NK-92 treated with Interleukin-12 subunit alpha and Interleukin-12 subunit beta, amount 100 ng/mL, for 24 hours (cell line): ENCODE measurements around the gene AGFG2.

Experiments used
- DNase-seq: peaks from one replicate; lab custom pipeline; 2025; lab: John Stamatoyannopoulos, UW

The AGFG2 gene

DNA sequence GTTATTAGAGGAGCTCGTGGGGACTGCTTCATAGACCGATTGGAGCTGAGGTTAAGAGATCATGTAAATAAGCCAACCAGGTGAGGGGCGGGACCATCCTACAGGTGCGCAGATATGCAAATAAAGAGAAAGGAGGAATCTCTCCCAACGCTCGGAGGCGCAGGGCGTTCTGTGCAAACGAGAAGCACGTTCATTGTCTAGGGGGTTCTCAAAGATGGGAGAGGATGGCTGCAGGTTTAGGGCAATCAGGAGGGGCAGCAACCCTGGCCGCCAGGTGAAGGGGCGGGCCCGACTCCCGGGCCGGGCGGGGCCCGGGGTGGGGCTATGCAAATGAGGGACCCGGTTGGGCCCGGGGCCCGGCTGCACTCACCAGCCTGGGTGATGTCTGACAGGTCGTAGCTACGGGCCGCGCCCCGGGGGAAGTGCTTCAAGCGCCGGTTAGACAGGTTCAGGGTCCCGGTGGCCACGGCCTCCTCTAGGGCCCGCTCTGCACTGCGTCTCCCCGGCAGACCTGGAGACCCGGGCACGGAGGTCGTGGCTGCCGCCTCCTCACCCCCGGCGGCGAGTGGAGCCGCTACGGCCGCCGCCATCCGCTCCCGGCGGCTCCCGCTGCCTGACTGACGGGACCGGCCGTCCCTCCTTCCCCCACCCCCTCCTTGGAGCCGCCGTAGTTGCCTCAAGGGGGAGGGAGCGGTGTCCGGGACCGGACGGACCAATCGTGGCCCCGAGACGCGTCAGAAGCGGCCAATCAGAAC lies 46.7 kb downstream of the AGFG2 start, which contains the start of gene LRCH4:
TSS of gene LRCH4 (minus strand) at position 619 of the 755 bp plus-strand sequence. CDS start at position 590, 29 bp downstream.
- DNase-seq = peak; percentile 53

DNA sequence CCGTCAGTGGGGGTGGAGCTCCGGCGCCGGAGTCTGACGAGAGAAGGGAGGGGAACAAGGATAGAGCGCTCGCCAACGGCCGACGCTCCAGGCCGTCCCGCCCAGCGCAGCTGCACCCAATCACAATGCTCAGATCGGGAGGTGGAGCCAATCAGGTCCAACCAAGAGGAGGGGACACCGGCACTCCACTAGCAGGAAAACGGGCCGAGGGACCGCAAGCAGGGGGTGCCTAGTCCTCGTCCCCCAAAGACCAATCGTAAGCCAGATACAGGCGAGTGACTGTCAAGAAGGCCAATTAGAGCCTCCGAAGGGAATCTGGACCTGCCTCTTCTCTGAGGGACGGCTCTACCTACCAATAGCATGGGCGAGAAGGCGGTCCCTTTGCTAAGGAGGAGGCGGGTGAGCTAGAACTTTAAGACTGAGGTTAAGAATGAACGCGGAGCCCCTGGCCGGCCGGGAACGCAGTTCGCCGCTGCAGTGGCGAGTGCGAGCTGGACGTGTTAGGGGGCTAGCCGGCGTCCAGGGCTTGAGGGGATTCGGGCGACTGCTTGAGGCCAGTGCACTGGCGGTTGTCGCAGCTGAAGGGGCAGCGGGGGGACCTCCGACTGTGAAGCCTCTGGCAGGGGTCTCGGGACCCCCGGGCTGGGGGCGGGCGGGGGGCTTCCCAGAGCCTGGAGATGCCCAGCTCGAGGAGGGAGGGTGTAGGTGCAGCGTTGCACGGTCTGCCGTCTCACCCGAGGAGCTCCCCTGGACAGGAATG lies 47.4 kb downstream of the AGFG2 start, which contains the start of gene FBXO24:
TSS of gene FBXO24 (plus strand) at position 63 of the 760 bp plus-strand sequence. CDS start at position 361, 298 bp downstream.
- peak; percentile 100 for DNase-seq

DNA sequence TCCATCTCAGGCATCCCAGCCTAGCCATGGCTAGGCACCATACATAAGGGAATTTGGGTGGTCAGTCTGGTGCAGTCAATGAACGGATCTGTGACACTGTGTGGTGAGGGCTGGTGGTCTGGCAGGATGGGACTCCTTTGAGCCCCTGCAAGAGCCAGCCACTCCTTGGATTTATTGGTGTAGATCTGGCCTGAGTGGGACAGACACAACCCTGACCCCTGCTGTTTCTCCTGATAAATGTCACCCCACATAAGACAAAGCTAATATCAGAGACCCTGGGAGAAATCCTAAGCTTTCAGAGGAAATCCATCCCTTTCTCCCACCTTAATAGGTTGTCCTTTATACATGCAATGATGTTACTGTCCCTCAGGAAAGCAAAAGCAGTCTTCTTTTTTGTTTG lies 49.4 kb downstream of the AGFG2 start:
- DNase-seq = no peak

DNA sequence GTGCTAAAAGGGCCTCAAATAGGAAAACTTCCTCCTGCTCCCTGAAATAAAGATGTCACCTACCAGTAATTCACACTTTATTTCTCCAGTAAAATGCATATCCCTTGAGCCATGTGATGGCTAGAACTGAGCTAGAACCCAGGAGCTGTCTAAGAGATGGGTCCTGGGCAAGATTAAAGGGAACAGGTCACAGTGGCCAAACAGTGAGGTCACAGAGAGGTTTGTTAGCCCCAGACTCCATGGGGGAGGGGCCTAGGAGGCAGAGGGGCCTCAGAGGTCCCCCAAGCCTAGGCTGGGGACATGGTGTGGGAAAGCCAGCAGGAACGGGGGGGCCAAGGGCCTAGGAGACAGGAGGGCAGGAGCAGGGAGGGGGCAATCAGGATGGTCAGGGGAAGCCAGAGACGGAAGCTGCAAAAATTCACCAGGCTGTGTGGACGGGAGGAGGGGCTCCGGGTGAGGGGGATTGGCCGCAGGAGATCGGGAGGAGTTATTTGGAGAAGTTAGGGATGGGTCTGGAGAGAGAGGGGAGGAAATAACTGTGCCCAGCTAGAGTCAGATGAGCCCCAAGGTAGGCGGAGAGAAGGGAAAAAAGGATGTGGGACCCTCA lies 50.4 kb downstream of the AGFG2 start:
- no peak for DNase-seq

DNA sequence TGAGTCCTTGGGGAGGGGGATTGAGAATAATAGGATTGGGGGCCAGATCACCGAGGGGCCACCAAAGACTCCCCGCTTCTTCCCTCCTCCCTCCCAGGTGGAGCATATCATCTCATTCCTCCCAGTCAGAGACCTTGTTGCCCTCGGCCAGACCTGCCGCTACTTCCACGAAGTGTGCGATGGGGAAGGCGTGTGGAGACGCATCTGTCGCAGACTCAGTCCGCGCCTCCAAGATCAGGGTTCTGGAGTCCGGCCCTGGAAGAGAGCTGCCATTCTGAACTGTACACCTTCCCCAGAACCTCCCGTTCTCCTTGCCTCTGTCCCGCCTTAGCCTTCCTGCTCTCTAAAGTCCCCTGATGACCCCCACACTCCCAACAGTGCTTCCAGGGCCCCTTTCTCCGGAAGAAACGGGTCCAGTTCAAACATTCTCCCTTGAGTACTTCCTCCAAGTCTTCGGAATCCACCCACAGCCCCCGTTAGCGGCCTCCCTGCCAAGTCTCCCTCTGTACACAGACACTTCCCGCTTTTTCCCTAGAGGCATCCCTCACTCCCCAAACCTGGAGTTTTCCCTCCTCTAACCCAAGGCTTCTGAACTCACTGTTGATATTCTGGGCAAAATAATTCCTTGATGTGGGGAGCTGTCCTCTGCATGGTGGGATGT lies 51.2 kb downstream of the AGFG2 start:
- DNase-seq = no peak

DNA sequence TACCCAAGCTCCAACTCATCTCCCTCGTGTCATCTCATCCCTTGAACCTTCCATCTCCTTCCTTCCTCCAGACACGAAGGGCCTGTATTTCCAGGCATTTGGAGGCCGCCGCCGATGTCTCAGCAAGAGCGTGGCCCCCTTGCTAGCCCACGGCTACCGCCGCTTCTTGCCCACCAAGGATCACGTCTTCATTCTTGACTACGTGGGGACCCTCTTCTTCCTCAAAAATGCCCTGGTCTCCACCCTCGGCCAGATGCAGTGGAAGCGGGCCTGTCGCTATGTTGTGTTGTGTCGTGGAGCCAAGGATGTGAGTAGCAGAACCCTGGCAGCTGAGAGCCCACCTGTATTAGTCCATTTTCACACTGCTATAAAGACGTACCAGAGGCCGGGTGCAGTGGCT lies 52.6 kb downstream of the AGFG2 start:
- DNase-seq = no peak

DNA sequence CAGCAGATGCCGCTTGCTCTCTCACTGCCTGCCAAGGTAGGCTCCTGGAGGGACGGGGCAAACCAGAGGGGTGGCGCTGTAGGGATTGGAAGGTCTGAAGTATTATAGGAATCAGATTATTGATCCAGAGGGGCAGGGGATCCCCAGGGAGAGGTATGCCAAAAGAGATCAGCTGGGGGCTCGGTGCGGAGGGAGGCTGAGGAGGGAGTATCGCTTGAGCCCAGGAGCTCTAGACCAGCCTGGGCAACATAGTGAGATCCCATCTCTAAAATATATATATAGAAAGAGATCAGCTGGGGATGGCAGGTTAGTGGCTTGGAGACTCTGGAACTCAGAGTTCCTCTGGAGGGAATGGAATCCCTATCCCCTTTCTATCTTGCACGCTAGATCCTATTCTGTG lies 56.2 kb downstream of the AGFG2 start:
- no peak for DNase-seq

DNA sequence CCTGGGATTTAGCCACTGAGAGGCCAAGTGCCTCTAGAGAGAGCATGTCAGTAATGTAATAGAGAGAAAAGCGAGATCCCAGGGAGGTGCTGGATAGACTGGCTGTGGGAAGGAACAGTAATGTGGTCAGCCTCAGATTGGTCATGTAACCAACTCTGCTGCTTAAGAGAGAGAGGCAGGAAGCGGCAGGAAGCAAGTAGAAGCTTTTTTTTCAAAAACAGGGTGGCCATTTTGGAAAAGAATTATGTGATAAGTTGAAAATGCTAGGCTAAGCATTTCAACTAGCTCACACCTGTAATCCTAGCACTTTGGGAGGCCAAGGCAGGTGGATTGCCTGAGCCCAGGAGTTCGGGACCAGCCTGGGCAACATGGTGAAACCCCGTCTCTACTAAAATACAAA lies 59.4 kb downstream of the AGFG2 start:
- no peak for DNase-seq

DNA sequence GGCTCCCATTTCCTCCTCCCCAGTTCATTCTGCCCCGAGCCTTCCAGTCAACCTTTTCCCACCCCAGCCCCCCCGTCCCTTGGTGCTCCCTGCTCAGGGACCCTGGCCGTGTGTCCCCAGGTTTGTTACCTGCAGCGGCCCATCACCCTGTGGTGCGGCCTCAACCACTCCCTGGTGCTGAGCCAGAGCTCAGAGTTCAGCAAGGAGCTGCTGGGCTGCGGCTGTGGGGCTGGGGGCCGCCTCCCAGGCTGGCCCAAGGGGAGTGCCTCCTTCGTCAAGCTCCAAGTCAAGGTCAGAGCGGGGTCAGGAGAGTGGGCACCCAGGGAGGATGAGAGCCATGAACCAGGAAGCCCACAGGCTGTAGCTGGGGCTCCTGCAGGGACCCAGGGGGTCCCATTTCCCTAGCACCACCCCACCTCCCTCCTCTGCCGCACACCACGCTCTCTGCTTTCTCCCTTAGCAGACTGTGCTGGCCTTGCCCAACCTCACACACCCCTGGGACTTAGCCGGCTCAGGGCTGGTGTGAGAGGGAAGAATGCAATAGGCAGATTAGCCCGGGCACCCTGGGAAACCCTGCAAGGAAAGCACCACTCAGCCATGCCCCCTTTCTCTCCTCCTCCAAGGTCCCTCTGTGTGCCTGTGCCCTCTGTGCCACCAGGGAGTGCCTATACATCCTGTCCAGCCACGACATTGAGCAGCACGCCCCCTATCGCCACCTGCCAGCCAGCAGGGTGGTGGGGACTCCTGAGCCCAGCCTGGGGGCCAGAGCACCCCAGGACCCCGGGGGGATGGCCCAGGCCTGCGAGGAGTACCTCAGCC lies 61.1 kb downstream of the AGFG2 start:
- no peak for DNase-seq

DNA sequence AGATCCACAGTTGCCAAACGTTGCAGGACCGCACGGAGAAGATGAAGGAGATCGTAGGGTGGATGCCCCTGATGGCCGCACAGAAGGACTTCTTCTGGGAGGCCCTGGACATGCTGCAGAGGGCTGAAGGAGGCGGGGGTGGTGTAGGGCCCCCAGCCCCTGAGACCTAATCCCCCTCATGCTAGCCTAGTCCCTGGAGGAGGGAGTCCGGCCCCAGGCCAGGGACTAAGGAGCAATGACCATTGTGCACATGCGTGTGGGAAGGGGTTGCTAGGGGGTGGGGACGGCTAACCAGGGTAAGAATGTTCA lies 61.7 kb downstream of the AGFG2 start:
- no peak for DNase-seq

DNA sequence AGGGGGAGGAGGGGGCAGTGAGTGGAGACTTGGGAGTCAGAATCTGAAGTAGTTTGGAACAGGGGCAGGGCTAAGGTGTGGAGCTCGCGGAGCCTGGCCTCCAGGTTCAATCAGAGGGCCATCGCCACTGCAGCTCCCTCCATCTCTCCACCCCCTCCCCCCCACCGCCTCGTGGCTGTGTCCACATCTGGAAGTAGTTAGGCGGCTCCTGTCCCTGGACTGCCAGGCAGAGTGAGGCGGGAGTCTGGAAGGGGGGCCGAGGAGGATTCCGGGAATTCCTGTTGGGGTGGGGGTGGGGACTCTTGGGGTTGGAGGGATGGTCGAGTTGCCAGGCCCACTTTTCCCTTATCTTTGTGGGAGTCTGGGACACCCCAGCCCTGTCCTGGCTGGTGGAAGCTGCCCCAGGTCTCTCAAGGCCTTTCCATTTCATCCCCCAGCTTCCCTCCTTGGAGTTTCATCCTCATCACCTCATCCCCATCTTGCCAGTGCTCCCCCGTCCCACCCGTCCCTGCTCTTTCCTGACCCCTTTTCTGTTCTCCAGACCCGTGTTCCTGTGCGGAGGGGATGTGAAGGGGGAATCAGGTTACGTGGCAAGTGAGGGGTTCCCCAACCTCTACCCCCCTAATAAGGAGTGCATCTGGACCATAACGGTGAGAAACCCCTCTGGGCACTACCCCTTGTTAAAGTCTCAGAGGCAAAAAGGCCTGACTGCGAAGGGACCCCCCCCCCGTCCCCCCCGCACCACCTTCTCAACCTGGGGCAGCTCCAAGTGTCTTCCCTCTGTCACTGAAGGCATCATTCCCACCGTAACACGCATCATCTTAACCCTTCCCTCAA lies 64.1 kb downstream of the AGFG2 start:
- DNase-seq = no peak

DNA sequence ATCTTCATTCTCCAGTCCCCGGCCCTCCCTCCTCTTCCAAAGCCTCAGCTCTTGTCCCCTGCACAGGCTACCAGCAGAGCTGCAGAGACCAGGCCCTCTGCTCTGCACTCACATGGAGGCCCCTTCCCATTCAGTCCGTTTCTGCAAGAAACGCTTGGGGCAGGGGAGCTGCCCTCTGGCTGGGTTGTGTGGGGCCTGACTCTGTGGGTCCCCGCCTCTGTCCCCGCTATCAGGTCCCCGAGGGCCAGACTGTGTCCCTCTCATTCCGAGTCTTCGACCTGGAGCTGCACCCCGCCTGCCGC lies 64.7 kb downstream of the AGFG2 start:
- DNase-seq = no peak

DNA sequence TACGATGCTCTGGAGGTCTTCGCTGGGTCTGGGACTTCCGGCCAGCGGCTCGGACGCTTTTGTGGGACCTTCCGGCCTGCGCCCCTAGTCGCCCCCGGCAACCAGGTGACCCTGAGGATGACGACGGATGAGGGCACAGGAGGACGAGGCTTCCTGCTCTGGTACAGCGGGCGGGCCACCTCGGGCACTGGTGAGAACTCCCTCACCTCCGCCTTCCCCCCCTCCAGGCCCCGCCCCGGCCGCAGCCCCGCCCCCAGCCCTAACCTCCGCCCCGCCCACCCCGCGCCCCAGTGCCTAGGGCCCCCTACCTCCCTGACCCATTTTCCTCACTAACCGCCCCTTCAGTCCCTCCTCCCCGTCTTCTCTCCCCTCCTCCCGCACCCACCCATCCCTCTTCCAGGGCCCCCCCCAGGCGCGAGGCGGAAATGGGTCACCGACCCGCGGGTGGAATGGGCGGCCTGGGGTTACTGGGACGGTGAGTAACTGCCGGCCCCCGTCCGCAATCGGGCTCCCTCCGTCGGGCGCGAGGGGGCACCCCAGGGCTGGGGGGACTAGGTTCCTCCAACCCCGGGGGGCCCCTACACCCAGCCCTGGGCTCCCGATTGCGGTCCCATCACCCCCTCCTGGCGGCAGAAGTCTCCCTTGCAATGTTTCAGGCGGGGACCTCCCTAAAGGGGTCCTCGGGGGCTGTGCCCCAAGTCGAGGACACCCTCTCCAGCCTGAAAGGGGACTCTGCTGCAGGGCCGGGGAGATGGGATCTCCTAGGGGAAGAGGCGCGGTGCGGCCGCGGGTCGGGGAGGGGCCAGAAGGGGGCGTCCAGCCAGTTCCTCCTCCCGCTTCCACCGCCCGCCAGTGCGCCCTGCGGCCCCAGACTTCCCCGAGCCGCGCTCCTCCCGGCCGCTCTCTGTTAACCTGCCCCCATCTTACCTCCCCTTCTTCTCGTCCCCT lies 65.3 kb downstream of the AGFG2 start:
- DNase-seq = peak; percentile 97

DNA sequence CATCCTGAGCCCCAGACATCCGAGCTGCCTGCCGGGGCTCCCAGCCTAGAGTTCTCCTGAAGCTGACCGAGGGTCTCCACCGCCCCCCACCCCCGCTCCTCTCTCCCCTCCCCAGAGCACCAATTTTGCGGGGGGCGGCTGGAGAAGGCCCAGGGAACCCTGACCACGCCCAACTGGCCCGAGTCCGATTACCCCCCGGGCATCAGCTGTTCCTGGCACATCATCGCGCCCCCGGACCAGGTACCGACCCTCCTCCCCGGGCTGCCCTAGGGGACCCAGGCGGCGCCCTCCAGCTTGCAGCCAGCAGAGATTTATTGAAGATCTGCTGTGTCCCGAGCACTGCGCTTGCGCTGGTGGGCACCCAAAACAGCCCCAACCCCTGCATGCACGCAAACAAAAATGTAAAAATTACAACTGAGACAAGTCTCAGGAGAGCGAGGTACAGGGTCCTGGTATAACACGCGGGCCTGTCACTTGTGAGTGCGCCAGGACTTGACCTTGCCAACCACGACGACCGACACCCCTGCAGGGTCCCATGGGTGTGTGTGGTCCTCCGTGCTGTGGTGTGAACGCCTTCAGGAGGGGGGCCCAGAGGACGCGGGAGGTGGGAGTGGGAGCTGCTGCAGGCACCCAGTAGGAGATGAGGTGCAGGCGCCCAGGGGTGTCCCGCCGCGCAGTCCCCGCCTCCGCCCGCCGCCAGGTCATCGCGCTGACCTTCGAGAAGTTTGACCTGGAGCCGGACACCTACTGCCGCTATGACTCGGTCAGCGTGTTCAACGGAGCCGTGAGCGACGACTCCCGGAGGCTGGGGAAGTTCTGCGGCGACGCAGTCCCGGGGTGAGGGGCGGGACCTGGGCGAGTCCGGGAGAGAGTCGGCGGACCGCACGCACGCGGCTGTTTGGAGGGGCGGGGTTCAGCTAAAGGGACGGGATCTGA lies 66.2 kb downstream of the AGFG2 start:
- no peak for DNase-seq

DNA sequence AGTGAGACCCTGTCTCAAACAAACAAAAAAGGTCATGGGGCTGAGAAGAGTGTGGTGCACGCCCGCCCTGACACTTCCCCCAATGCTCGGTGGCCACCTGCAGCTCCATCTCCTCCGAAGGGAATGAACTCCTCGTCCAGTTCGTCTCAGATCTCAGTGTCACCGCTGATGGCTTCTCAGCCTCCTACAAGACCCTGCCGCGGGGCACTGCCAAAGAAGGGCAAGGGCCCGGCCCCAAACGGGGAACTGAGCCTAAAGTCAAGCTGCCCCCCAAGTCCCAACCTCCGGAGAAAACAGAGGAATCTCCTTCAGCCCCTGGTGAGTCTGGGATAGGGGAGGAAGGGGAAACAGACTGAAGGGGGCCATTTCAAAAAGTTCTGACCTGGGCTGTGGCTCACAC lies 67.3 kb downstream of the AGFG2 start:
- no peak for DNase-seq

DNA sequence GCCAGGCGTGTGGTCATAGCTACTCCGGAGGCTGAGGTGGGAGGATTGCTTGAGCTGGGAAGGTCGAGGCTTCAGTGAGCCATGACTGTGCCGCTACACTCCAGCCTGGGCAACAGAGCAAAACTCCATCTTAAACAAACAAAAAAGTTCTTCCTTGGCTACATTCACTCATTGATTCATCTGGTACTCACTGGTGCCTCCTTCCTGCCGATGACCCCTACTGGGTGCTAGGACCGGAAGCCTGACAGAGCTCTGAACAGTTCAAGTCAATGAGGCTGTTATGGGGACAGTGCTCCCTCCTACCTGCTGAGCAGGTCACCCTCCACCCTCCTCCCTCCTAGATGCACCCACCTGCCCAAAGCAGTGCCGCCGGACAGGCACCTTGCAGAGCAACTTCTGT lies 68.1 kb downstream of the AGFG2 start:
- no peak for DNase-seq

DNA sequence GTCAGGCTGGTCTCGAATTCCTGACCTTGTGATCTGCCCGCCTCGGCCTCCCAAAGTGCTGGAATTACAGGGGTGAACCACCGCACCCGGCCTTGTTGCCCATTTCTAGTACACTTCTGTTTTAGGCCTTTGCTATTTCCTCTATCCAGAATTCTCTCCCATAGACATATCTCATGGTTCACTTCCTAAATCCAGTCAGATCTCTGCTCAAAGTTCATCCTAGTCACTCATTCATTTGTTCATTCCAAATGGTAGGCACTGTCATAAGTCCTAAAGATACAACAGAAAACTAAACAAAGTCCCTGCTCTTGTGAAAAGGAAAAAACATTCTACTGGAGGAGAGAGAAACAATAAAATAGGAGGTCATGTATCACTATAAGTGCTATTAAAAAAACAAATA lies 71.0 kb downstream of the AGFG2 start:
- no peak for DNase-seq

DNA sequence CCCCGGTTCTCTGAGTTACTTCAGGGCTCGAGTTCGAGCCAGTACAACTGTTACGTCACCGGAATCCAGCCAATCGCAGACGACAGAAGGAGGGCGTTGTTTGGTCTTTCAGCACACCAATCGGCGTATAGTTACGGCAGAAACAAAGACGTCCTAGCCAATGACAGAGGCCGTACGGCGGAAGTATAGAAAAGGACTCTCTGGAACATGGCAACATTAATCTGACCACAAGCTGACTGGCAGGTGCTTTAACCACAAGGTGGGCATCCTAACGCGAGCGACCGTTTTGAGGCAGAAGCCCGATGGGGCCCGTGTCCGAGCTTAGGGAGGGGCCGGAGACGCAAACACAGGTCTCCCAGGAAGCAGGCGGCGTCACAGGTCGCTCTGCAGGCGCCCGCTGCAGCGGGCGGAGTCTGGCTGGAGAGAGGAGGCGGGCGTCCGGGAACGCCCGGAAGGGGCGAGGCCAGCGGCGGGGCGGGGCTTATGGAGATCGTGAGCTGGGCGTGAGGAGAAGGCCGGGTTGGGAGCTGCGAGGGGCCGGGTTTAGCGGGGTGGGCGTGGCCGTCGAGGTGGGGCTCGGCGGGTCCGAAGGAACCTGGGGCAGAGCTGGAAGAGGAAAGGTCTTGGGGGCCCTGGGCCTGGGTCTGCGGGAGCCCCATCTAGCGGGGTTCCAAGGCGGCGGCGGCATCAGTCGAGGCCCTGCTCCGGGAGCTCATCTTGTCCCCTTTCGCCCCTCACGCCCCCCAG lies 73.2 kb downstream of the AGFG2 start, which contains the start of gene MOSPD3:
TSS of gene MOSPD3 (plus strand) at position 558 of the 747 bp plus-strand sequence. CDS start 252 bp downstream, outside the sequence.
- peak; percentile 99 for DNase-seq
